Measurements from ENCODE around the gene CCDC14.
"Not testable (repeated sequence)": the region's sequence is repeated elsewhere in the genome, so short reads cannot be mapped to it uniquely, and the experiment has no call there.

CCDC14 gene

DNA sequence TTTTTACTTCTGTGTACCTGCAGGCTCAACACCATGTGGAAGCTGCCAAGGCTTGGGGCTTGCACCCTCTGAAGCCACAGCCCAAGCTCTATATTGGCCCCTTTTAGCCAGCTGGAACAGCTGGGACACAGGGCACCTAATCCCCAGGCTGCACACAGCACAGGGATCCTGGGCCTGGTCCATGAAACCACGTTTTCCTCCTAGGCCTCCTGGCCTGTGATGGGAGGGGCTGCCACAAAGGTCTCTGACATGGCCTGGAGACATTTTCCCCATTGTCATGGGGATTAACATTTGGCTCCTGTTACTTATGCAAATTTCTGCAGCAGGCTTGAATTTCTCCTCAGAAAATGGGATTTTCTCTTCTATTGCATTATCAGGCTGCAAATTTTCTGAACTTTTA lies 70.0 kb downstream of the CCDC14 start:
- DNase-seq, result not testable (repeated sequence)

DNA sequence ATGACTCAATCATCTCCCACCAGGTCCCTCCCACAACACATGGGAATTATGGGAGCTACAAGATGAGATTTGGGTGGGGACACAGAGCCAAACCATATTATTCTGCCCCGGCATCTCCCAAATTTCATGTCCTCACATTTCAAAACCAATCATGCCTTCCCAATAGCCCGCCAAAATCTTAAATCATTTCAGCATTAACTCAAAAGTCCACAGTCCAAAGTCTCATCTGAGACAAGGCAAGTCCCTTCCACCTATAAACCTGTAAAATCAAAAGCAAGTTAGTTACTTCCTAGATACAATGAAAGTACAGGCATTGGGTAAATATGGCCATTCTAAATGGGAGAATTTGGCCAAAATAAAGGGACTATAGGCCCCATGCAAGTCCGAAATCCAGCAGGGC lies 70.9 kb downstream of the CCDC14 start:
- DNase-seq, result not testable (repeated sequence)

DNA sequence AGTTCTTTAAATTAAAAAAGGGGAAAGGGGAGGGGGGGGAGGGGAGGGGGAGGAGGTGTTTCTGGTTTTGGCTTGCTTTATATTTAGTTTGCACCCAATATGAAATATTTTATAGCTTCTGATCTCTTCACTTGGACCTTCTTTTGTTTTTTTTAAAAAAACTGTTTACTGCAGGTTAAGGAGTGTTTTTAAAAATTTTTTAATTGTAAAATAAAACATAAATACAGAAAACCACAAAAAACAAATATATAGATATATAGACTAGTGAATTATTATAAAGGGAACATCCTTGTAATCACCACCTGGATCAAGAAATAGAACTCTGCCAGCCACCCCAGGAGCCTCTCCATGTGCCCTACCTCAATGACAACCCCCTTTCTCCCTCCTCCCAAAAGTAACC lies 76.0 kb downstream of the CCDC14 start:
- DNase-seq, result no peak

DNA sequence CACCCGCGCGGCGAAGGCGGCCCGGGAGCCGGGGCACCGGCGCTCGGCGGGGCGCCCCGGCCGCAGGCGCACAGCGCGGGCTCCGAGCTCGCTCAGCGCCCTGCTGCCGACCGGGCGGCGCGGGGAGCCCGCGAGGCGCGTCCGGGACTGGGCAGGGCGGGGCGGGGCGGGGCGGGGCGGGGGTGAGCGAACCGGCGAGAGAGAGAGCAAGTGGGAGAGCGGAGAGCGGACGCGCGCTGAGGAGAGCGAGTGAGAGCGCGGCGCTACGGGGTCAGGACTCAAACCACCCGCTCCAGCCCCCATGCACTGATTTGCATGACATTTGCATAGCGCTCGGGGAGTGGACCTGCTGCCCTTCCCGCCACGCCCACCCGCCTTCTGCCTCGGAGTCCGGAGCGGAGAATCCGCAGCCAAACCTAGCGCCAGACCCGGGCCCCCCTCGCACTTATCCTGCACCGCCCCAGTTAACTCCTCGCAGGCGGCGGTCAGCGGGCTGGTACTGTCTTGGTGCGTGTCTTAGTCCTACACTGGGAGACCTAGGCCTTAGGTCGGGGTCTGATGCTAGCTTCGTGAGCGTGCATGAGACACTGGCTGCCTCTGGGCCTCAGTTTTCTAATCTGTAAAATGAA lies 76.7 kb downstream of the CCDC14 start, which contains the start of gene MYLK:
MYLK (minus strand) TSS at position 130 of the 629 bp plus-strand sequence. CDS start 90,491 bp downstream, outside the sequence.
- DNase-seq, result peak; percentile 66

DNA sequence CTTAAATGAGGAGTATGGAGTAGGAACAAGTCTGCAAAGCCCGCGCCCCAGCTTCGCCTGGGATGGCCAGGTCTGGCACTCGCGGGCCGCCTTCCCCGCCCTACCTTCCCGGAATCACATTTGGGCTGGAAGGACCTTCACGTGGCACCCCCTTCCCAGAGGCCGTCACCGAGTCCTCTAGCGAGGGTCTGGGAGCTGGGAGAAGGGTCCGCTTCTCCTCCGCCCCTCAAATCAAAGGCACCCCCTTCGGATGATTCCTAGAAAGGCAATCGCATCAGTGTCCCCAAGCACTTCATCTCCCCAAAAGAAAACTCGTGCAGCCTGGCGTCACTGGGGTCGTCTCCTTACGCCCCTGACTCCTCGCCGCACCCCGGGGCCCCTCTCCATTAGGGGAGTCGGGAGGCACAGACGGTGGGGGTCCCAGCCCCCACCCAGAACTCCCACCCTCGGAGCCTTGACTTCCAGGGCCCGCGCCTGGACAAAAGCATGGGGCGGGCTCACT lies 77.3 kb downstream of the CCDC14 start:
- DNase-seq, result no peak

DNA sequence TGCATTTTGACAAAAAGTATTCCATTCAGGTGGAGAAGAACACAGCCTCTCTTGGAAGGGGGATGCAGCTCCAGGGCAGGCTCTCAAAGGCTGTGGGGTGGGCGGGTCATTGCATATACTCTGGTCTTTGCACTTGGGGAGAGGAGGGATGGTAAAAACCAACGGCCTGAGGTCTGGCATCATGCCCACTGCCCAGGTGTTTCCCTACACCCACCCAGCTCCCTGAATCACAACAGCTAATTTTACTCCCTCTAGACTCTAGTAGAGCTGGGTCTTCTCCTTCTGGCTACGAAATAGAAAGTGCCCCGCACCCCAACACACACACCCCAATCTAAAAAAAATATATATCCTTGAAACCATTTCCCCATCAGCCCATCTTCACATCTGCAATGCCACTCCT lies 77.9 kb downstream of the CCDC14 start:
- no peak for DNase-seq

DNA sequence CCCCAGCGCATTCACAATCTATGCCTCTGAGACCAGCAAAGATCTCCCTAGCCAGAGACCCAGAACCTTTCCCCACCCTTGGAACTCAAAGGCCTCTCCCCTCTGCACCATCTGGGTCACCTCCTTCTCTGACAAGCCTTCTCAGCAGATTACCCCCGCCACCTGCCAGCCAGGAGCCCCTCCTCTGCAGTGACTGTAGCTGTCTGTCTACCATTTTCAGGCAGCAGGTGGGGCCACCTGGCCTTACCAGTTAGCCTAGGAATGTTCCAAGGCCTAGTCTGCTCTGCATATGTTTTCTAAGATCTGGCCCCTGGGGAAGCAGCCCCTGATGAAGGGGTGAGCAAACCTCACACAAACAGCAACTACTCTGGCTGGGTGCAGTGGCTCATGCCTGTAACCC lies 79.3 kb downstream of the CCDC14 start:
- DNase-seq, result no peak

DNA sequence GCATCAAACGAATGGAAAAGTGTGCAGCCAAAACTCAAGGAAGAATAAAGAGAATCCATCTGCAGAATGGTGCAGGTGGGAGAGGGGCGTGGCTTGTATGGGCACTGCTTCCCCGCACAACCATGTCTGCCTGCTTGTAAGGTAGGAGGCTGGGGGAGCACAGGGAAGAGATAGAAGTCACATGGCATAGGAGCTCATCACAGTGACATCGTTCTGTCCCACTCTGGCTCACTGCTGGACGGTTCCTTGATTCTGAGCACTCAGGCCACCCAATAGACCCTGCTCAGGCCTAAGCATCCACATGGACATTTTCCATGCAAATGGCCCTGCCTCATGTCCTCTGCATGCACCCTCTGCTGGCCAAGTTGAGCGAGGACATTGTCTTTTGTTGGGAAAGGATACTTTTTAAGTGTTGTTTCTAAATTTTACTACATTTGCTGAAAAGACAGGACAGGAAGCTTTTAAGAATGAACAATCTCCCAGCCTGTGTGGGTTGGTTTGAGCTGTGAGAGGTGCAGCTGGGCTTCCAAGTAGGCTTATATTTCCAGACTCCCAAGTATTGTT lies 79.9 kb downstream of the CCDC14 start:
- no peak for DNase-seq

DNA sequence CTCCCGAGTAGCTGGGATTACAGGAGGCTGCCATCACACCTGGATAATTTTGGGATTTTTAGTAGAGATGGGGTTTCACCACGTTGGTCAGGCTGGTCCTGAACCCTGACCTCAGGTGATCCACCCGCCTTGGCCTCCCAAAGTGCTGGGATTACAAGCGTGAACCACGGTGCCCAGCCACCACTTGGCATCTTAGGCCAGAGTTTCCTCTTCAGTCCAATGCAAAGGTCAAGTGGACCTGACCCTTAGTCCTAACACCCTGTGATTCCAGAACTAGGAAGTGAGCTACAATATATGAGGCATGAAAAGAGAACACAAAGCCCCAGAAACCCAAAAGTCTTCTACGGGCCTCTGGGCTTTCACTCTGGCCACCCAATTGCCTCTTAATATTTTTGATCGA lies 82.2 kb downstream of the CCDC14 start:
- DNase-seq, result no peak

DNA sequence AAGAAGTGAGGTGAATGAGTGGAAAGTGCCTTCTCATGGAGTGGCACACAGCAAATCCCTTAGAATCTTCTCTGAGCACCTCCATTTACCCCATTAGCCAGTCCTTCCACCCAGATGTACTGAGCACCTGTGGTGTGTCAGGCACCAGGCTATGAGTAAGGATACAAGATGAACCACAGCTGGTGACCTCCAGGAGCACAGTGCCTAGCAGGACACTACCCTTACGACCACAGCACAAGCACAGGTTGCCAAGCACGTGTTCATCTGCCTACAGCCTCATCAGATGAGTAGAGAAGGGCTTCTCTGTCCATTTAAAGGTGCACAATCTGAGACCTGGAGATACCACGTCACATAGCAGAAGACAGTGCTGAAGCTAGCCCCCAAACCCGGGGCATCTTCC lies 83.1 kb downstream of the CCDC14 start:
- DNase-seq, result no peak

DNA sequence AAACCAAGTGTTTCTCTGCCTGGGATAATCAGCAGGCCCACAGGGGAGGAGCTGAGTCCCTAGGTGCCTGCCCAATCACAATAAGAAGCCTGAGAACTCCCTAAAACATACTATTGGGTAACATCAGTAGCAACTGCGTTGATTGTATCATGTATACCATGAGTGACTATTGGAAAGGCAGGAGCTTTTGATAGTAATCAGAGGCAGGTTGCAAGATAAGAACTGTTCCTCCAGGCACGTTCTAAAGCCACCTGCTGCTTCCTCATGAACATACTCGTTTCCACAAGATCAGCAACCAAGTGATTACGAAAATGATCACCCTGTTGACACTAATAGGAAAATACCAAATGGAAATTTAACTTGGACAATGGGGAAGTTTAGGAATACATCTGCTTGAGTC lies 83.6 kb downstream of the CCDC14 start:
- DNase-seq, result no peak

DNA sequence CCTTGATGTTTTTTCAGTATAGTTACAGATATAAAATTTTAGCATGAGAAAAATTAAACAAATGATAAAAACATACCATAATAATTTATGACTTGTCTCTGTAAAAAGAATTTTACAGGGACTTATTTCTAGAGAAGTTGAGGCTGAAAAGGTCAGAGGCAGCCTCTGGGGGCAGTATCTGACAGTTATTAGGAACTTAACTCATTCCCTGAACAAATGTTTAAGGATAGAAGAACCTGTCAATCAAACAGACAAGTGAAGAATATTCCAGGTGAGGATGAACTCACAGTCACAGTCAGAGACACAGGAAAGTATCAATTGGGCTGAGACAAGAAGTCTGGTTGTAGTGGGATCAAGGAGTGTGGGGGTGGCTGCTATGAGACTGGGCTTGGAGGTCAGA lies 84.2 kb downstream of the CCDC14 start:
- DNase-seq, result no peak

DNA sequence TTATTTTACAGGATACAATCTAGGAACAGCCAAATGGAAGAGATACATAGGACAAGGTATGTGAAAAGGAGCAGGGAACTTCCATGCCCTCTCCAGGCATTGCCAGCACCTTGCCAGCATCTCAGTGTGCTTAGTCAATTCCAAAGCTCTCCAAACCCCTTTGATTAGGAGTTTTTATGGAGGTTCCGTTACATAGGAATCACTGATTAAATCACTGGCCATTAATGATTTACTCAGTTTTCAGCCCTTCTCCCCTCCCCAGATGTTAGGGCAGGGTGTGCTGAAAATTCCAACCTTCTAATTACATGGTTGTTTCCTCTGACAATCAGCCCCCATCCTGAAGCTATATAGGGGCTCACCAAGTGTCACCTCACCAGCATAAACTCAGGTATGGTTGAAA lies 88.4 kb downstream of the CCDC14 start:
- DNase-seq, result no peak

DNA sequence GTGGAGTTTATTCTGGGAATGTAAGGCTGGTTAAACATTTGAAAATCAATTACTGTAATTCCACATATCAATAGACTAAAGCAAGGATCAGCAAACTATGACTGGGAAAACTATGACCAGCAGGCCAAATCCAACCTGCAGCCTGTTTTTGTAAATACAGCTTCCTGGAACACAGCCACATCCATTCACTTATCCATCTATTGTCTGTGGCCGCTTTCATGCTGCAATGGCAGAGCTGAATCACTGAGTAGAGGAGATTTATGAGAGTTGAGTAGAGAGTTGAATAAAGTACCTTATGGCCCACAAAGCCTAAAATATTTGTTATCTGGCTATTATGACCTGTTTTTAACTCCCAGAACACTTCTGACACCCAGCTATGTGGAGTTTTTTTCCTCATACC lies 89.1 kb downstream of the CCDC14 start:
- DNase-seq, result no peak

DNA sequence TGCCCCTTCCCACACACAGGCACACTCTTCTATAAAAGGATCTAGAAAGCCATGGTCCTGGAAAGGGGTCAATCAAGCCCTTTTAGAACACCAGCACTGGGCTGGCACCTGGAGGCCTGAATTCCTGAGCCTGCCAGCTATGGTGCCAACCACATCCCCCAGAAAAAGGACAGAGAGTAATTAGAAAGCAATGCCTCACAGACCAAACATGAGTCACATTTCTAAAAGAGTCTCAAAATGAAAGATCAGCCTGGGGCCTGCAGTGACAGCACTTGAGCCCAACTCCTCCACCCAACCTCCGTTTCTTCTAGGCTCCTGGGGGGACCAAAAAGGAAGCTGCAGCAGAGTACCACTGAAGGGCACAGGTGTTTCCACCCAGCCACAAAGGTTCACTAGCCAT lies 91.0 kb downstream of the CCDC14 start:
- DNase-seq, result no peak

DNA sequence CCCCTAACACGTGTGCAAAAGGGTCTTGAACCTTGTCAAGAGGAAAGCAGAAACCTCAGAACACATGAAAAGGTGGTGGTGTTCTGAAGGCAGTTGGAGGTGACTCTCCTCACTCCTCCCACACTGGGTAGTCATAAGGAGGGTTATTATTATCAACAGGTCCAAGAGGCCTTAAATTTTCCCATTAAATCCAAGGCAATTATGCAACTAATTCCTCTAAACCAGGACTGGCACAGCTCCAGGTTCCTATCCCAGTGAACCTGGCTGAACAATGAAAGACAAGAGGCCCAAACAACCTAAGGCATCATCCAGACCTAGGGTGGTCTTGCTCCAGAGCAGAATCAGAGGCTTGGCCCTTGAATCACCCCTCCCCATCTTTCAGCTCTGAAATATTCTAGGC lies 91.9 kb downstream of the CCDC14 start:
- DNase-seq, result no peak

DNA sequence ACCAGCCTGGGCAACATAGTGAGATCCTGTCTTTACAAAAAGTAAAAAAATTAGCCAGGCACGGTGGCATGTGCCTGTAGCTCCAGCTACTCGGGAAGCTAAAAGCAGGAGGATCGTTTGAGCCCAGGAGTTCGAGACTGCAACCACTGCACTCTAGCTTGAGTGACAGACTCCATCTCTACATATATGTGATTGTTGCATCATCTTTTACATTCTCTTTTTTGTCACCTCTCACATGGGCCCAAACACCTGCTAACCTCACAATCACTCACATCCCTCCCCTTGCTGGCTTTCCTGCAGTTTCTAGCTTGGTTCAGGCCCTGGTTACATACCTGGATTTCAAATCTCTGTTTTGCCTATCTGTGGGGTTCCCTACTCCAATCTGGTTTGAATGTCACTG lies 96.3 kb downstream of the CCDC14 start:
- DNase-seq, result no peak

Data from NCI-H1436 (cell line).